H1 (cell line): ENCODE results near the gene CNOT6L. TPM values are rescaled to one million over a fixed set of nuclear protein-coding genes. Genes with fewer than 3 reads are reported as not detected.

Experiments
- CTCF ChIA-PET: fragments of 300-600 bp; sonication (Branson Sonifier 250); formaldehyde crosslinking; loops from one replicate; lab custom pipeline; 2021; ENCODE audit not compliant: partially characterized antibody; lab: Charles Lee
- POLR2A ChIA-PET: fragments of 300-600 bp; sonication (Branson Sonifier 250); formaldehyde crosslinking; loops from one replicate; lab custom pipeline; 2021; ENCODE audit warnings: inconsistent platforms; ENCODE audit not compliant: partially characterized antibody; lab: Charles Lee
- DNase-seq, 2 experiments: peaks; one replicate each; pipeline versions ENCODE4 v3.0.0 to v3.0.0-alpha.2; 2010 to 2022; ENCODE audit warnings: low spot score in 2 of 2, low read depth in 1 of 2, mixed read lengths in 1 of 2
- FAIRE-seq: peaks from 2 replicates; lab custom pipeline; 2011; peaks lifted over from hg19 to GRCh38; lab: Jason Lieb, UNC
- H2AFZ ChIP-seq: 2 replicates; pipeline ENCODE4 v1.8.1; 2012; ENCODE audit warnings: low read length, inconsistent platforms
- H2AK5ac ChIP-seq: 2 replicates; pipeline ENCODE4 v1.6.1; 2013; ENCODE audit warnings: low read depth, low read length
- H2BK120ac ChIP-seq: replicated peaks from 2 replicates; pipeline ENCODE3; 2013; ENCODE audit warnings: low read depth, low read length, inconsistent platforms
- H2BK12ac ChIP-seq: 2 replicates; pipeline ENCODE4 v1.6.1; 2013; ENCODE audit warnings: low read depth, low read length
- H2BK15ac ChIP-seq: 2 replicates; pipeline ENCODE4 v1.6.1; 2013; ENCODE audit warnings: low read length
- H2BK20ac ChIP-seq: 2 replicates; pipeline ENCODE4 v1.6.1; 2013; ENCODE audit warnings: low read length
- H2BK5ac ChIP-seq: 2 replicates; pipeline ENCODE4 v1.6.1; 2013; ENCODE audit warnings: low read depth, low read length
- H3K14ac ChIP-seq: 2 replicates; pipeline ENCODE4 v1.6.1; 2013; ENCODE audit warnings: inconsistent platforms; ENCODE audit not compliant: insufficient read length
- H3K18ac ChIP-seq: 2 replicates; pipeline ENCODE4 v1.6.1; 2013; ENCODE audit warnings: low read length; ENCODE audit errors: extremely low read depth
- H3K23ac ChIP-seq: 2 replicates; pipeline ENCODE4 v1.6.1; 2013; ENCODE audit warnings: inconsistent platforms; ENCODE audit not compliant: insufficient read length
- H3K23me2 ChIP-seq: 2 replicates; pipeline ENCODE4 v1.6.1; 2013; ENCODE audit warnings: low read depth, low read length
- H3K27ac ChIP-seq: 2 replicates; pipeline ENCODE4 v1.6.1; 2011; ENCODE audit warnings: low read depth, low read length, inconsistent platforms
- H3K27me3 ChIP-seq, 4 experiments: replicated peaks in 1 of 4; 1 replicate in 1 of 4; 2 replicates in 3 of 4; pipeline versions ENCODE4 v1.6.1 to v1.8.1; 2011 to 2013; ENCODE audit warnings: low read length in 3 of 4, mild to moderate bottlenecking in 3 of 4, inconsistent platforms in 2 of 4, mixed read lengths in 2 of 4, moderate library complexity in 1 of 4; ENCODE audit not compliant: control insufficient read depth in 3 of 4, insufficient read depth in 3 of 4; ENCODE audit errors: extremely low read depth in 1 of 4
- H3K36me3 ChIP-seq, 4 experiments: 2 replicates each; pipeline versions ENCODE4 v1.6.1 to v1.8.1; 2011 to 2013; ENCODE audit warnings: mild to moderate bottlenecking in 4 of 4, low read length in 3 of 4, moderate library complexity in 2 of 4, control low read depth in 1 of 4, inconsistent platforms in 1 of 4; ENCODE audit not compliant: insufficient read depth in 4 of 4, control insufficient read depth in 2 of 4
- H3K4ac ChIP-seq: replicated peaks from 2 replicates; pipeline ENCODE3; 2013; ENCODE audit warnings: low read length, low read depth, mixed read lengths, inconsistent platforms; ENCODE audit not compliant: insufficient read length
- H3K4me1 ChIP-seq, 4 experiments: replicated peaks in 1 of 4; 1 replicate in 1 of 4; 2 replicates in 3 of 4; pipeline versions ENCODE4 v1.6.1 to v1.8.1; 2011 to 2013; ENCODE audit warnings: low read length in 3 of 4, inconsistent platforms in 2 of 4, mixed read lengths in 1 of 4; ENCODE audit not compliant: insufficient read depth in 4 of 4, control insufficient read depth in 3 of 4
- H3K4me2 ChIP-seq, 2 experiments: 2 replicates each; pipeline versions ENCODE4 v1.6.1 to v1.8.1; 2011 to 2013; ENCODE audit warnings: low read depth in 2 of 2, low read length in 2 of 2, control low read depth in 1 of 2, inconsistent platforms in 1 of 2, mild to moderate bottlenecking in 1 of 2; ENCODE audit not compliant: insufficient read depth in 1 of 2
- H3K4me3 ChIP-seq, 4 experiments: fragments of 200-600, 300-600 bp in 1 of 4; sonication (generic), shearing (Covaris generic), sonication (Bioruptor Twin) in 1 of 4; 2 replicates each; pipeline versions ENCODE4 v1.5.1 to v1.8.1; 2011 to 2016; ENCODE audit warnings: low read length in 4 of 4, low read depth in 3 of 4, control low read depth in 2 of 4, inconsistent platforms in 2 of 4, mild to moderate bottlenecking in 2 of 4, mixed read lengths in 1 of 4, moderate library complexity in 1 of 4; ENCODE audit not compliant: insufficient read depth in 2 of 4; ENCODE audit errors: extremely low read depth in 1 of 4
- H3K56ac ChIP-seq: replicated peaks from 2 replicates; pipeline ENCODE3; 2013; ENCODE audit warnings: low read depth, mild to moderate bottlenecking, mixed read lengths, low read length, inconsistent platforms; ENCODE audit not compliant: insufficient read length
- H3K79me1 ChIP-seq: 2 replicates; pipeline ENCODE4 v1.6.1; 2013; ENCODE audit warnings: low read depth, low read length, control low read depth
- H3K79me2 ChIP-seq, 2 experiments: 2 replicates each; pipeline versions ENCODE4 v1.6.1 to v1.8.1; 2012 to 2013; ENCODE audit warnings: low read length in 2 of 2, mild to moderate bottlenecking in 2 of 2, inconsistent platforms in 1 of 2; ENCODE audit not compliant: insufficient read depth in 2 of 2, control insufficient read depth in 1 of 2
- H3K9ac ChIP-seq, 4 experiments: replicated peaks in 1 of 4; 1 replicate in 1 of 4; 2 replicates in 3 of 4; pipeline versions ENCODE4 v1.6.1 to v1.8.1; 2011 to 2013; ENCODE audit warnings: low read depth in 3 of 4, low read length in 3 of 4, control low read depth in 2 of 4, mild to moderate bottlenecking in 2 of 4, moderate library complexity in 2 of 4, inconsistent platforms in 1 of 4; ENCODE audit errors: extremely low read depth in 1 of 4
- H3K9me3 ChIP-seq, 2 experiments: 2 replicates each; pipeline versions ENCODE4 v1.6.1 to v1.8.1; 2012 to 2013; ENCODE audit warnings: mild to moderate bottlenecking in 2 of 2, moderate library complexity in 2 of 2, control low read depth in 1 of 2, inconsistent platforms in 1 of 2, low read depth in 1 of 2, low read length in 1 of 2, mixed read lengths in 1 of 2; ENCODE audit not compliant: insufficient read depth in 2 of 2
- H4K20me1 ChIP-seq, 2 experiments: replicated peaks in 1 of 2; 2 replicates each; pipeline versions ENCODE3 to v1.8.1; 2011 to 2013; ENCODE audit warnings: inconsistent platforms in 2 of 2, low read length in 2 of 2, mild to moderate bottlenecking in 1 of 2; ENCODE audit not compliant: insufficient read depth in 2 of 2, control insufficient read depth in 1 of 2
- H4K5ac ChIP-seq: 2 replicates; pipeline ENCODE4 v1.6.1; 2013; ENCODE audit warnings: low read length, low read depth, mixed read lengths, inconsistent platforms; ENCODE audit not compliant: insufficient read length
- H4K8ac ChIP-seq: 2 replicates; pipeline ENCODE4 v1.8.0; 2013; ENCODE audit warnings: mild to moderate bottlenecking, moderate library complexity, low read length, inconsistent platforms; ENCODE audit not compliant: insufficient read depth; ENCODE audit errors: extremely low read depth
- H4K91ac ChIP-seq: replicated peaks from 2 replicates; pipeline ENCODE3; 2013; ENCODE audit warnings: low read length, mixed read lengths, inconsistent platforms; ENCODE audit not compliant: insufficient read length
- ATF2 ChIP-seq: IDR thresholded peaks from 2 replicates; pipeline ENCODE4 v1.6.1; 2012; ENCODE audit warnings: low read length, inconsistent platforms
- CTCF ChIP-seq, 3 experiments: IDR thresholded peaks; 1 replicate in 2 of 3; 2 replicates in 1 of 3; pipeline versions ENCODE4 v1.5.1 to v1.6.1; 2011; ENCODE audit warnings: low read length in 3 of 3, mild to moderate bottlenecking in 3 of 3, inconsistent platforms in 2 of 3, low read depth in 1 of 3, moderate library complexity in 1 of 3; ENCODE audit not compliant: insufficient read depth in 1 of 3; ENCODE audit errors: control extremely low read depth in 1 of 3
- WGBS, 2 experiments: shearing (Covaris generic) in 1 of 2; methylation state at CpG; one replicate each; pipeline versions ENCODE4 v1.1.6 to v1.1.7; 2013 to 2015; ENCODE audit warnings: low lambda C conversion rate in 2 of 2, mixed read lengths in 2 of 2, inconsistent platforms in 1 of 2, low coverage in 1 of 2, missing lambda C conversion rate in 1 of 2; ENCODE audit not compliant: insufficient replicate concordance in 2 of 2, insufficient coverage in 1 of 2, insufficient read length in 1 of 2; ENCODE audit errors: extremely low coverage in 1 of 2, missing lambda C conversion rate in 1 of 2; 5-methylcytosine and 5-hydroxymethylcytosine counted together
- polyA plus RNA-seq, 7 experiments: library from polyadenylated mRNA; depleted of rRNA in 3 of 7; stranded (reverse) in 5 of 7; unstranded in 2 of 7; fragments of >200 nt in 5 of 7; fragments of 200-250 nt in 2 of 7; gene quantifications; 1 replicate in 5 of 7; 2 replicates in 1 of 7; 4 replicates in 1 of 7; pipeline versions ENCODE4 v1.2.1 to v1.2.3, GENCODE V29; 2011 to 2013; ENCODE audit warnings: missing spikeins in 2 of 7, mixed read lengths in 2 of 7
- total RNA-seq: library from RNA; stranded (reverse); fragmentation: NEBNext Ultra II Directional; extraction: Animal tissue kit (Norgen Biotek cat#: 25700); gene quantifications from 2 replicates; pipeline ENCODE4 v1.2.1, GENCODE V29; 2021

The CNOT6L gene
- total and polyA plus RNA-seq, 2 of the 8 experiments (the other 6 are each of a cell fraction or from before 2014, with no cell fraction given): 2.0 to 22.4 TPM

- CTCF ChIA-PET: interaction anchor here (0.8 to 2.0 kb wide), 8 partner anchors 11 to 153 kb away, joined by 3 to 12 read pairs (median 3); no protein-coding TSS in a partner anchor
- H2AK5ac ChIP-seq: no peak overlapping the region
- no peak overlapping the region for H3K4ac ChIP-seq
- no peak overlapping the region for H4K5ac ChIP-seq
- H3K27ac ChIP-seq: no peak overlapping the region
- no peaks in the 10 kb centered on the region; a peak in 1 of 8 replicates for H3K36me3 ChIP-seq
- H4K91ac ChIP-seq: no peak overlapping the region
- H3K4me3 ChIP-seq: no peak overlapping the region
- no peaks in the 10 kb centered on the region for H3K79me2 ChIP-seq
- no peak overlapping the region for H3K9ac ChIP-seq
- DNase-seq (no peak), FAIRE-seq (no peak)
- H3K79me1 ChIP-seq: no peaks in the 10 kb centered on the region
- no peak overlapping the region for H3K56ac ChIP-seq
- no peaks in the 10 kb centered on the region for H3K23me2 ChIP-seq
- no peak overlapping the region for H4K8ac ChIP-seq
- no peak overlapping the region for H3K4me2 ChIP-seq
- no peak overlapping the region for H2BK12ac ChIP-seq
- H2BK15ac ChIP-seq: no peak overlapping the region
- POLR2A ChIA-PET: interaction anchor here (0.6 kb wide), 1 partner anchor 1620 kb away, joined by 3 read pairs; no protein-coding TSS in a partner anchor
- H3K4me1 ChIP-seq: no peaks in the 10 kb centered on the region
- no peaks in the 10 kb centered on the region for H3K9me3 ChIP-seq
- H2AFZ ChIP-seq: no peak overlapping the region
- no peaks in the 10 kb centered on the region for H4K20me1 ChIP-seq
- no peak overlapping the region for H2BK5ac ChIP-seq
- H2BK120ac ChIP-seq: no peak overlapping the region
- TF ChIP-seq ATF2 (no peak), CTCF (IDR thresholded peaks at IDR 0.05; ENCODE audit: control extremely low read depth in 1 of 3, insufficient read depth in 1 of 3, low read depth in 1 of 3, low read length in 3 of 3) (peak in 1 of 3 experiments; percentile 38; a peak in 2 of 4 replicates)
- H3K23ac ChIP-seq: no peak overlapping the region
- H3K27me3 ChIP-seq: no peaks in the 10 kb centered on the region
- no peak overlapping the region for H3K18ac ChIP-seq
- no peak overlapping the region for H2BK20ac ChIP-seq
- WGBS, 2 experiments: 72% methylated on average over 1 of the region's 1 CpG; no CpG with 5 or more reads in 1 of the 2 experiments
- H3K14ac ChIP-seq: no peak overlapping the region
Observed at GRCh38 chr4:77728420-77728819, 90.7 kb downstream of the CNOT6L start.
